Stimulated activated CD8-positive, alpha-beta memory T cell treated with anti-CD3 and anti-CD28 coated beads, Interleukin-2, amount 100 ng/mL, for 48 hours (primary cell): ENCODE results near the gene RANBP17.
"Not testable (repeated sequence)": the region's sequence is repeated elsewhere in the genome, so short reads cannot be mapped to it uniquely, and the experiment has no call there.

Experiments
- DNase-seq, 2 donors: peaks; one replicate each; pipeline ENCODE4 v3.0.0-alpha.2; 2020; ENCODE audit warnings: low read depth in 2 of 2

RANBP17 gene

GRCh38 chr5:170867825-170868224 is 6.0 kb downstream of the RANBP17 start:
- no peak for DNase-seq

DNA sequence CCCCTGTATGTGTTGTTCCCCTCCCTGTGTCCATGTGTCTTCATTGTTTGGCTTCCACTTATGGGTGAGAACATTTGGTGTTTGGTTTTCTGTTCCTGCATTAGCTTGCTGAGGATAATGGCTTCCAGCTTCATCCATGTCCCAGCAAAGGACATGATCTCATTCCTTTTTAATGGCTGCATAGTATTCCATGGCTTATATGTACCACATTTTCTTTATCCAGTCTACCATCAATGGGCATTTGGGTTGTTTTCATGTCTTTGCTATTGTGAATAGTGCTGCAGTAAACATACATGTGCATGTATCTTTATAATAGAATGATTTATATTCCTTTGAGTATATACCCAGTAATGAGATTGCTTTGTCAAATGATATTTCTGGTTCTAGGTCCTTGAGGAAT is 8.6 kb downstream of the RANBP17 start:
- not testable (repeated sequence) for DNase-seq

DNA sequence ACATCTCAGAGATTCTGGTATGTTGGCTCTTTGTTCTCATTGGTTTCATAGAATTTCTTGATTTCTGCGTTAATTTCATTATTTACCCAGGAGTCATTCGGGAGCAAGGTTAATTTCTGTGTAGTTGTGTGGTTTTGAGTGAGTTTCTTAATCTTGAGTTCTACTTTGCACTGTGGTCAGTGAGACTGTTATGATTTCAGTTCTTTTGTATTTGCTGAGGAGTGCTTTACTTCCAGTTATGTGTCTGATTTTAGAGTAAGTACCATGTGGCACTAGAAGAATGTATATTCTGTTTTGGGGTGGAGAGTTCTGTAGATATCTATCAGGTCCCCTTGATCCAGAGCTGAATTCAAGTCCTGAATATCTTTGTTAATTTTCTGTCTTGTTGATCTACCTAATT is 12.2 kb downstream of the RANBP17 start:
- DNase-seq, result no peak

- no peak for DNase-seq
Observed at GRCh38 chr5:170875811-170876210, 14.0 kb downstream of the RANBP17 start.

DNA sequence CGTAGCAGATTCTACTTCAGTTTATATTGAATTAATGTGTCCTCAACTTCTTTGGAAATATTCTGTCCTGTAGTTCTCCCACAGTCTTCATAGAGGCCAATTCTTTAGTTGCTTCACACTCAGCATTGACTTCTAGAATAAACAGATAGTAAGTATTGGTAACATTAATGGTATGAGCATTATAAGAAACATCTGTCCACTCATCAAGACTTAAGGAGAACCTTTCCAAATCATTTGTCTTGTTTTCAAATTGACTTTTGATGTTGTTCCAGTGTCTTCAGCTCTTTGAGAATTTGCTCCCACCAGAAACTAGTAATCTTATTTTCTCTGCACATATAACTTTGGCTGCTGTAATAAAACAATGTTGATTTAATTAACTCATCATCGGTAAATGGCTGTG is 18.3 kb downstream of the RANBP17 start:
- no peak for DNase-seq

DNA sequence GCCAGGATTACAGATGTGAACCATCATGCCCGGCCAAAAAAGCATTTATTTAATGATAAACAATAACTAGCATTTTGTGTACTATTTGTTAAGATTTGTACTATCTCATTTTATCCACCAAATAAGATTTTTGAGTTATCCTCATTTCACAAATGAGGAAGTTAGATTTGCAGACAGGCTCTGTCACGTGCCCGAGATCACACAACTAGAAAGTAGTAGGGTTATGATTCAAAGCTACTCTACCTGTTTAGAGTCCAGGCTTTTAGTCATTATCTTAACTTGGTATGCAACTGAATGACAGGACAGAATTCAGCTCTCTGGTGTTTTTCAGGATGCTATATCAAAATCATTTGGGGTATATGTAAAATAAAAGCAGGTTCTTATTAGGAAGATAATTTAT is 20.5 kb downstream of the RANBP17 start:
- DNase-seq, result no peak

GRCh38 chr5:170885256-170885655 is 23.4 kb downstream of the RANBP17 start:
- DNase-seq, result no peak

- DNase-seq, result no peak
Observed at GRCh38 chr5:170885809-170886208, 24.0 kb downstream of the RANBP17 start.

- no peak for DNase-seq
Observed at GRCh38 chr5:170886210-170886894, 24.5 kb downstream of the RANBP17 start.

DNA sequence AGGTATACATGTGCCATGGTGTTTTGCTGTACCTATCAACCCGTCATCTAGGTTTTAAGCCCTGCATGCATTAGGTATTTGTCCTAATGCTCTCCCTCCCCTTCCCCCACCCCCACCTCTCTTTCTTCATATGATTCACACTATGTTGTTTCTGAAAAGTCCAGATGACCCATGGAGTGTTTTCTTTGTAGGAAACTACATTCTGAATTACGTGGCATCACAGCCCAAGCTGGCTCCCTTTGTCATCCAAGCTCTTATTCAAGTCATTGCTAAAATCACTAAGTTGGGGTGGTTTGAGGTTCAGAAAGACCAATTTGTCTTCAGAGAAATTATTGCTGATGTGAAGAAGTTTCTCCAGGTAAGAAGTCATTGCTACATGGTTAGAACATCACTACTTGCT is 30.4 kb downstream of the RANBP17 start:
- no peak for DNase-seq

GRCh38 chr5:170894665-170895064 is 32.8 kb downstream of the RANBP17 start:
- no peak for DNase-seq

GRCh38 chr5:170896779-170897178 is 35.0 kb downstream of the RANBP17 start:
- DNase-seq, result no peak

DNA sequence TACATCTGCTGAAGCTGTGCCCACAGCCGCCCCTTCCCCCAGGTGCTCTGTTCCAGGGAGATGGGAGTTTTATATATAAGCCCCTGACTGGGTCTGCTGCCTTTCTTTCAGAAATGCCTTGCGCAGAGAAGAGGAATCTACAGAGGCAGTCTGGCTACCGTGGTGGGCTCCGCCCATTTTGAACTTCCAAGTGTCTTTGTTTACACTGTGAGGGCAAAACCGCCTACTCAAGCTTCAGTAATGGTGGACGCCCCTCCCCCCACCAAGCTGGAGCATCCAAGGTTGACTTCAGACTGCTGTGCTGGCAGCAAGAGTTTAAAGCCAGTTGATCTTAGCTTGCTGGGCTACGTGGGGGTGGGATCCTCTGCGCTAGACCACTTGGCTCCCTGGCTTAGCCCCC is 41.3 kb downstream of the RANBP17 start:
- DNase-seq, result no peak

DNA sequence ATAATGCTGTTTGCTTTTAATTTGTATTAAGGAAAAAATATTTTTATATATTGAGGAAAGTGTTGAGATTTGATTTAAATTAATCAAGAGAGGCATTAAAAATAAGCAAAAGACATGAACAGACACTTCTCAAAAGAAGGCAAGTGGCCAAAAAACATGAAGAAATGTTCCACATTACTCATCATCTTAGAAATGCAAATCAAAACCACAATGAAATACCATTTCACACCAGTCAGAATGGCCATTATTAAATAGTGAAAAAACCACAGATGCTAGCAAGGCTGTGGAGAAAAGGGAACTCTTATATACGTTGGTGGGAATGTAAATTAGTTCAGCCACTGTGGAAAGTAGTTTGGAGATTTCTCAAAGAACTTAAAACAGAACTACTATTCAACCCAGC is 45.9 kb downstream of the RANBP17 start:
- DNase-seq, result no peak

GRCh38 chr5:170913573-170913972 is 51.8 kb downstream of the RANBP17 start:
- no peak for DNase-seq

- no peak for DNase-seq
Observed at GRCh38 chr5:170917113-170917512, 55.3 kb downstream of the RANBP17 start.

- no peak for DNase-seq
Observed at GRCh38 chr5:170920196-170920595, 58.4 kb downstream of the RANBP17 start.

- not testable (repeated sequence) for DNase-seq
Observed at GRCh38 chr5:170922331-170922730, 60.5 kb downstream of the RANBP17 start.

DNA sequence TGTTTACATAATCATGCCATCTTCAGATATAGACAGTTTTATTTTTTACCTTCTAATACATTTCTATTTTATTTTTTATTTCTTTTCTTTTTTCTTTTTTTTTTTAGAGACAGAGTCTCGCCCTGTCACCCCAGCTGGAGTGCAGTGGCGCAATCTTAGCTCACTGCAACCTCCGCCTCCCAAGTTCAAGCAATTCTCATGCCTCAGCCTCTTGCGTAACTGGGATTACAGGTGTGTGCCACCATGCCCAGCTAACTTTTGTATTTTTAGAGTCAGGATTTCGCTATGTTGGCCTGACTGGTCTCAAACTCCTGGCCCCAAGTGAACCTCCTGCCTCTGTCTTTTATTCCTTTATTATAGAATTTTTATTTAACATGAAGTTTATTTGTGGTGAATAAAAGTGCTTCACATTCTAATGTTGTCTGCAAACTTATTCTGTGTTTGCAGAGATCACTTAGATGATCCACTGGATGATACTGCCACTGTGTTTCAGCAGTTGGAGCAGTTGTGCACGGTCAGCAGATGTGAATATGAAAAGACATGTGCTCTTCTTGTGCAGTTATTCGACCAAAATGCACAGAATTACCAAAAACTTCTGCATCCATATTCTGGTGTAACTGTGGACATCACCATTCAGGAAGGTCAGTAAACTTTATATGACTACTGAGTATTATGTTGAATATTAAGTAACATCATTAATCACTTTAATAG is 62.2 kb downstream of the RANBP17 start:
- DNase-seq, result no peak

DNA sequence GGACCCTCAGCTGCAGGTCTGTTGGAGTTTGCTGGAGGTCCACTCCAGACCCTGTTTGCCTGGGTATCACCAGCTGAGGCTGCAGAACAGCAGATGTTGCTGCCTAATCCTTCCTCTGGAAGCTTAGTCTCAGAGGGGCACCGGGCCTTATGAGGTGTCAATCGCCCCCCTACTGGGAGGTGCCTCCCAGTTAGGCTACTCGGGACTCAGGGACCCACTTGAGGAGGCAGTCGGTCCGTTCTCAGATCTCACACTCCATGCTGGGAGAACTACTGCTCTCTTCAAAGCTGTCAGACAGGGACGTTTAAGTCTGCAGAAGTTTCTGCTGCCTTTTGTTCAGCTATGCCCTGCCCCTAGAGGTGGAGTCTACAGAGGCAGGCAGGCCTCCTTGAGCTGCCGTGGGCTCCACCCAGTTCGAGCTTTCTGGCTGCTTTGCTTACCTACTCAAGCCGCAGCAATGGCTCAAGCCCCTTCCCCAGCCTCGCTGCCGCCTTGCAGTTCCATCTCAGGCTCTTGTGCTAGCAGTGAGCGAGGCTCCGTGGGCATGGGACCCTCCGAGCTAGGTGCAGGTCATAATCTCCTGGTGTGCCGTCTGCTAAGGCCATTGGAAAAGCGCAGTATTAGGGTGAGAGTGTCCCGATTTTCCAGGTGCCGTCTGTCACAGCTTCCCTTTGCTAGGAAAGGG is 73.9 kb downstream of the RANBP17 start:
- DNase-seq, result not testable (repeated sequence)

GRCh38 chr5:170937072-170937471 is 75.3 kb downstream of the RANBP17 start:
- DNase-seq, result no peak

- DNase-seq, result no peak
Observed at GRCh38 chr5:170937914-170938313, 76.1 kb downstream of the RANBP17 start.

DNA sequence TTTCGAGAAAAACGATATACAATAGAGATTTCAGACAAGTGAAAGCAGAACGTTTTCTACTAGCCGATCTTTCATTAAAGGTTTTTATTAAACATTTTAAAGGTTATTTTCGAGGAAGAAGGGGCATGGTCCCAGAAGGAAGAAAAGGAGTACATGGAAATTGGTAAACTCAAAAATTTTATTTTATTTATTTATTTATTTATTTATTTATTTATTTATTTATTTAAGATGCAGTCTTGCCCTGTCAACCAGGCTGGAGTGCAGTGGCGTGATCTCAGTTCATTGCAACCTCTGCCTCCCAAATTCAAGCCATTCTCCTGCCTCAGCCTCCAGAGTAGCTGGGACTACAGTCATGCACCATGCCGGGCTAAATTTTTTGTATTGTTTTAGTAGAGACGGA is 77.4 kb downstream of the RANBP17 start:
- DNase-seq, result no peak
